Right lobe of liver (tissue), 6 donors: ENCODE measurements around the gene BOD1. TPM values are rescaled to one million over a fixed set of nuclear protein-coding genes. Genes with fewer than 3 reads are reported as not detected.

Source experiments
- ATAC-seq, 4 donors: fragments of 200-7000 bp; cut with Tn5 transposase; one replicate each; pipeline ENCODE4 v1.9.1; 2020; ENCODE audit warnings: mild to moderate bottlenecking in 4 of 4, moderate library complexity in 4 of 4
- DNase-seq, 3 donors: peaks; one replicate each; pipeline ENCODE4 v3.0.0-alpha.2; 2020
- H3K27ac ChIP-seq, 3 donors: fragments of 200-600 bp; one replicate each; pipeline ENCODE4 v1.8.0; 2022
- H3K27me3 ChIP-seq, 2 donors: fragments of 200-600 bp; one replicate each; pipeline ENCODE4 v1.8.0; 2022
- H3K36me3 ChIP-seq, 4 donors: fragments of 200-600 bp; sonication (generic) in 1 of 4; one replicate each; pipeline versions ENCODE4 v1.5.1 to v1.8.0; 2017 to 2022; ENCODE audit warnings: control low read depth in 1 of 4
- H3K4me1 ChIP-seq, 4 donors: fragments of 200-600 bp; sonication (generic) in 1 of 4; one replicate each; pipeline versions ENCODE4 v1.5.1 to v1.8.0; 2017 to 2022; ENCODE audit warnings: control low read depth in 1 of 4
- H3K4me3 ChIP-seq, 3 donors: fragments of 200-600 bp; one replicate each; pipeline ENCODE4 v1.8.0; 2022
- H3K9me3 ChIP-seq, 4 donors: fragments of 200-600 bp; sonication (generic) in 1 of 4; one replicate each; pipeline versions ENCODE4 v1.5.1 to v1.8.0; 2017 to 2022; ENCODE audit warnings: control low read depth in 1 of 4
- CTCF ChIP-seq, 4 donors: fragments of 200-600 bp in 3 of 4; fragments of 450-650 bp in 1 of 4; IDR thresholded peaks; one replicate each; pipeline versions ENCODE4 v1.5.1 to v1.8.0; 2016 to 2022; ENCODE audit warnings: antibody characterized with exemption in 4 of 4, mild to moderate bottlenecking in 2 of 4
- POLR2A ChIP-seq: fragments of 450-650 bp; IDR thresholded peaks from one replicate; pipeline ENCODE4 v1.6.1; 2017; ENCODE audit warnings: antibody characterized with exemption, mild to moderate bottlenecking
- WGBS: methylation state at CpG from one replicate; pipeline ENCODE4 v1.1.6; 2018; ENCODE audit warnings: low coverage, low lambda C conversion rate; ENCODE audit not compliant: insufficient coverage; ENCODE audit errors: missing lambda C conversion rate; 5-methylcytosine and 5-hydroxymethylcytosine counted together
- intact Hi-C, 2 donors: fragments of 100-400 bp; cut with DNase I; formaldehyde crosslinking; loops; one replicate each; pipeline versions ENCODE4 v1.11.2 to v1.14.1; 2022
- total RNA-seq, 6 experiments: library from RNA; depleted of rRNA in 2 of 6; stranded (reverse); fragments of >200 nt in 2 of 6; fragmentation: NEBNext Ultra II Directional in 3 of 6; extraction: Animal tissue kit (Norgen Biotek cat#: 25700) in 3 of 6; gene quantifications; one replicate each; pipeline versions ENCODE4 v1.1.0 to v1.2.4, GENCODE V29; 2016 to 2023
- donor health status: DM: no; HTN: yes; CAD: no.
- donor health status: DM: no; HTN: no; CAD: no.
- donor health status: DM: no; HTN: no; CAD: no.
- donor health status: DM: no; HTN: yes; CAD: no.
- donor health status: DM: no; HTN: yes; CAD: no.

Gene BOD1
- total RNA-seq, 6 experiments from 2014 or later: 15.3 to 24.3 (median 19.2) TPM

GRCh38 chr5:173662581-173663351 lies 46.3 kb upstream of the BOD1 start:
- Histone ChIP-seq H3K4me1 (peaks cover 0 to 5% (median under 1%) of the 10 kb centered on the region in 4 donors), H3K27me3 (no peaks in the 10 kb centered on the region), H3K9me3 (no peaks in the 10 kb centered on the region), H3K36me3 (no peaks in the 10 kb centered on the region), H3K4me3 (no peak overlapping the region), H3K27ac (no peak overlapping the region)
- intact Hi-C loops: no loop called here
- DNase-seq (no peak), ATAC-seq (no peak)
- TF ChIP-seq CTCF (IDR thresholded peaks at IDR 0.05): no peak
- WGBS: 85% methylated on average over 9 of the region's 12 CpGs

- H3K36me3 ChIP-seq: no peaks in the 10 kb centered on the region
- no peaks in the 10 kb centered on the region for H3K27me3 ChIP-seq
- WGBS: 80% methylated on average over 8 of the region's 14 CpGs
- H3K9me3 ChIP-seq: no peaks in the 10 kb centered on the region
- no peak overlapping the region for H3K27ac ChIP-seq
- H3K4me1 ChIP-seq: peaks cover 0 to 14% (median 7%) of the 10 kb centered on the region in 4 donors
- no peak for ATAC-seq
- no peak for TF ChIP-seq POLR2A
- no peak for TF ChIP-seq CTCF (IDR thresholded peaks at IDR 0.05)
- intact Hi-C loops: no loop called here
- no peak overlapping the region for H3K4me3 ChIP-seq
- DNase-seq: no peak
Observed at GRCh38 chr5:173660481-173661280, 44.2 kb upstream of the BOD1 start.

- TF ChIP-seq CTCF (IDR thresholded peaks at IDR 0.05) (no peak), POLR2A (no peak)
- intact Hi-C loops: no loop called here
- 33% methylated on average over 3 of the region's 6 CpGs for WGBS
- Histone ChIP-seq H3K4me1 (peaks cover 0 to 14% (median 7%) of the 10 kb centered on the region in 4 donors), H3K27me3 (no peaks in the 10 kb centered on the region), H3K9me3 (no peaks in the 10 kb centered on the region), H3K27ac (no peak overlapping the region), H3K4me3 (no peak overlapping the region), H3K36me3 (no peaks in the 10 kb centered on the region)
- ATAC-seq: peak in 3 of 4 donors; percentile 15 to 63 (median 27)
- peak; percentile 44 to 69 (median 65) for DNase-seq
Observed at GRCh38 chr5:173659423-173659822, 43.0 kb upstream of the BOD1 start.

- TF ChIP-seq CTCF (IDR thresholded peaks at IDR 0.05) (no peak), POLR2A (no peak)
- Histone ChIP-seq H3K9me3 (no peaks in the 10 kb centered on the region), H3K27me3 (no peaks in the 10 kb centered on the region), H3K4me3 (no peak overlapping the region), H3K27ac (no peak overlapping the region), H3K36me3 (no peaks in the 10 kb centered on the region), H3K4me1 (peaks cover 0 to 14% (median 7%) of the 10 kb centered on the region in 4 donors)
- ATAC-seq (no peak), DNase-seq (no peak)
- 89% methylated on average over 14 of the region's 14 CpGs for WGBS
- intact Hi-C loops: no loop called here
Observed at GRCh38 chr5:173657741-173658356, 41.4 kb upstream of the BOD1 start.
